Sigmoid colon (tissue), 4 donors: ENCODE measurements around the gene DOP1B.

ENCODE experiments used
- POLR2A ChIP-seq, 2 donors: fragments of 450-650 bp; IDR thresholded peaks; one replicate each; pipeline ENCODE4 v1.6.1; 2016; ENCODE audit warnings: antibody characterized with exemption in 2 of 2, mild to moderate bottlenecking in 2 of 2, moderate library complexity in 2 of 2
- POLR2AphosphoS5 ChIP-seq, 4 donors: sonication (generic); formaldehyde crosslinking; IDR thresholded peaks; one replicate each; pipeline ENCODE4 v1.6.1; 2017; ENCODE audit warnings: antibody characterized with exemption in 4 of 4
- TF ChIP-seq, protein P1 (sequence below), 4 experiments: fragments of 450-650 bp in 3 of 4; fragments of 200-600 bp in 1 of 4; IDR thresholded peaks; one replicate each; pipeline ENCODE4 v1.5.1; 2016 to 2019; ENCODE audit warnings: antibody characterized with exemption in 4 of 4, mild to moderate bottlenecking in 3 of 4, moderate library complexity in 2 of 4

- TF ChIP-seq, protein P1, sequence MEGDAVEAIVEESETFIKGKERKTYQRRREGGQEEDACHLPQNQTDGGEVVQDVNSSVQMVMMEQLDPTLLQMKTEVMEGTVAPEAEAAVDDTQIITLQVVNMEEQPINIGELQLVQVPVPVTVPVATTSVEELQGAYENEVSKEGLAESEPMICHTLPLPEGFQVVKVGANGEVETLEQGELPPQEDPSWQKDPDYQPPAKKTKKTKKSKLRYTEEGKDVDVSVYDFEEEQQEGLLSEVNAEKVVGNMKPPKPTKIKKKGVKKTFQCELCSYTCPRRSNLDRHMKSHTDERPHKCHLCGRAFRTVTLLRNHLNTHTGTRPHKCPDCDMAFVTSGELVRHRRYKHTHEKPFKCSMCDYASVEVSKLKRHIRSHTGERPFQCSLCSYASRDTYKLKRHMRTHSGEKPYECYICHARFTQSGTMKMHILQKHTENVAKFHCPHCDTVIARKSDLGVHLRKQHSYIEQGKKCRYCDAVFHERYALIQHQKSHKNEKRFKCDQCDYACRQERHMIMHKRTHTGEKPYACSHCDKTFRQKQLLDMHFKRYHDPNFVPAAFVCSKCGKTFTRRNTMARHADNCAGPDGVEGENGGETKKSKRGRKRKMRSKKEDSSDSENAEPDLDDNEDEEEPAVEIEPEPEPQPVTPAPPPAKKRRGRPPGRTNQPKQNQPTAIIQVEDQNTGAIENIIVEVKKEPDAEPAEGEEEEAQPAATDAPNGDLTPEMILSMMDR (IDR thresholded peaks at IDR 0.05), result no peak
- no peak for TF ChIP-seq POLR2AphosphoS5 (IDR thresholded peaks at IDR 0.05)
- TF ChIP-seq POLR2A (IDR thresholded peaks at IDR 0.05), result no peak
Observed at GRCh38 chr21:36132696-36133095, 23.9 kb upstream of the DOP1B start.
